Keratinocyte (primary cell): Measurements from ENCODE around the gene PTPN6. TPM values are rescaled to one million over a fixed set of nuclear protein-coding genes. Genes with fewer than 3 reads are reported as not detected.

Experiments used
- DNase-seq: peaks from one replicate; pipeline ENCODE4 v3.0.0-alpha.2; 2011; ENCODE audit warnings: low read depth, missing footprints, low spot score
- FAIRE-seq: peaks from 2 replicates; lab custom pipeline; 2011; peaks lifted over from hg19 to GRCh38; lab: Jason Lieb, UNC
- H2AFZ ChIP-seq: 2 replicates; pipeline ENCODE4 v1.6.0; 2012; ENCODE audit warnings: low read length, control low read depth, inconsistent platforms; ENCODE audit not compliant: control insufficient read depth
- H3K27ac ChIP-seq: 2 replicates; pipeline ENCODE4 v1.5.1; 2011; ENCODE audit warnings: low read length; ENCODE audit not compliant: control insufficient read depth, insufficient read depth
- H3K27me3 ChIP-seq: 3 replicates; pipeline ENCODE4 v1.6.0; 2011; ENCODE audit warnings: low read length; ENCODE audit not compliant: control insufficient read depth, insufficient read depth; ENCODE audit errors: extremely low read depth
- H3K36me3 ChIP-seq, 2 experiments: 2 replicates in 1 of 2; 3 replicates in 1 of 2; pipeline ENCODE4 v1.5.1; 2011; ENCODE audit warnings: low read length in 2 of 2, mild to moderate bottlenecking in 1 of 2; ENCODE audit not compliant: control insufficient read depth in 2 of 2, insufficient read depth in 2 of 2; ENCODE audit errors: extremely low read depth in 1 of 2
- H3K4me1 ChIP-seq: 3 replicates; pipeline ENCODE4 v1.5.1; 2011; ENCODE audit warnings: low read length; ENCODE audit not compliant: control insufficient read depth, insufficient read depth; ENCODE audit errors: extremely low read depth
- H3K4me2 ChIP-seq: 3 replicates; pipeline ENCODE4 v1.6.0; 2011; ENCODE audit warnings: low read depth, low read length; ENCODE audit not compliant: control insufficient read depth, insufficient read depth; ENCODE audit errors: extremely low read depth
- H3K4me3 ChIP-seq, 3 experiments: fragments of 200-600 bp in 1 of 3; sonication (generic) in 1 of 3; 2 replicates in 2 of 3; 3 replicates in 1 of 3; pipeline ENCODE4 v1.5.1; 2011 to 2016; ENCODE audit warnings: low read length in 3 of 3, mild to moderate bottlenecking in 3 of 3, control low read depth in 2 of 3, inconsistent platforms in 1 of 3, low read depth in 1 of 3, mixed read lengths in 1 of 3, mixed run types in 1 of 3, moderate library complexity in 1 of 3; ENCODE audit not compliant: control insufficient read depth in 2 of 3, insufficient read depth in 2 of 3; ENCODE audit errors: extremely low read depth in 1 of 3
- H3K79me2 ChIP-seq: 2 replicates; pipeline ENCODE4 v1.6.0; 2012; ENCODE audit warnings: low read length; ENCODE audit not compliant: control insufficient read depth, insufficient read depth
- H3K9ac ChIP-seq: 3 replicates; pipeline ENCODE4 v1.6.0; 2011; ENCODE audit warnings: low read length; ENCODE audit not compliant: control insufficient read depth, insufficient read depth; ENCODE audit errors: extremely low read depth
- H3K9me1 ChIP-seq: 3 replicates; pipeline ENCODE4 v1.6.0; 2011; ENCODE audit warnings: low read length; ENCODE audit not compliant: control insufficient read depth, insufficient read depth; ENCODE audit errors: extremely low read depth
- H3K9me3 ChIP-seq: 2 replicates; pipeline ENCODE4 v1.5.1; 2012; ENCODE audit warnings: low read depth, low read length; ENCODE audit not compliant: control insufficient read depth
- H4K20me1 ChIP-seq: 3 replicates; pipeline ENCODE4 v1.6.0; 2011; ENCODE audit warnings: low read length; ENCODE audit not compliant: control insufficient read depth, insufficient read depth; ENCODE audit errors: extremely low read depth
- CTCF ChIP-seq, 3 experiments: IDR thresholded peaks in 1 of 3; conservative IDR thresholded peaks in 1 of 3; optimal IDR thresholded peaks in 1 of 3; 2 replicates in 2 of 3; 3 replicates in 1 of 3; pipeline versions ENCODE3 to v1.5.1; 2011; ENCODE audit warnings: low read length in 3 of 3, mild to moderate bottlenecking in 3 of 3, moderate library complexity in 2 of 3, control low read depth in 1 of 3, inconsistent platforms in 1 of 3; ENCODE audit not compliant: insufficient read depth in 2 of 3; ENCODE audit errors: extremely low read depth in 1 of 3
- EZH2 ChIP-seq: IDR thresholded peaks from one replicate; pipeline ENCODE4 v1.6.1; 2012; ENCODE audit warnings: inconsistent platforms, mild to moderate bottlenecking, low read length, moderate library complexity
- dilution Hi-C: fragments of 300-500 bp; cut with MboI; formaldehyde crosslinking; loops from one replicate; pipeline ENCODE4 v1.7.0; 2020; ENCODE audit warnings: low sequenced_read_pairs; ENCODE audit not compliant: extremely low pct_ligation_motif_present
- polyA plus RNA-seq, 5 experiments: library from polyadenylated mRNA; depleted of rRNA in 3 of 5; stranded (reverse) in 3 of 5; stranded (forward) in 1 of 5; unstranded in 1 of 5; fragments of >200 nt; gene quantifications; 1 replicate in 1 of 5; 2 replicates in 3 of 5; 3 replicates in 1 of 5; pipeline versions ENCODE4 v1.2.1 to v1.2.3, GENCODE V29; 2011 to 2012; ENCODE audit warnings: missing spikeins in 2 of 5, low read depth in 1 of 5, low replicate concordance in 1 of 5

PTPN6 gene
- polyA plus RNA-seq, 1 donor (not counting 4 experiments of a cell fraction or from before 2014, with no cell fraction given), result 18.7 TPM

- DNase-seq (no peak), FAIRE-seq (no peak)
- Histone ChIP-seq H3K27ac (peak overlapping the region; percentile 95), H2AFZ (peak overlapping the region; percentile 41), H3K4me1 (peaks cover 32% of the 10 kb centered on the region), H3K36me3 (peaks cover 30 to 60% of the 10 kb centered on the region in 2 experiments), H3K9ac (peak overlapping the region; percentile 98), H3K79me2 (peaks cover 81% of the 10 kb centered on the region), H3K27me3 (no peaks in the 10 kb centered on the region), H3K4me3 (peak overlapping the region; percentile 85 to 87 (median 87)), H3K9me1 (peaks cover 3% of the 10 kb centered on the region), H3K4me2 (peak overlapping the region; percentile 86), H4K20me1 (peaks cover 2% of the 10 kb centered on the region), H3K9me3 (no peaks in the 10 kb centered on the region)
- dilution Hi-C loops, result no loop called here
- TF ChIP-seq EZH2 (no peak), CTCF (optimal IDR thresholded peaks at IDR 0.05 in 1 of 3, IDR thresholded peaks at IDR 0.05 in 1 of 3, conservative IDR thresholded peaks at IDR 0.05 in 1 of 3; ENCODE audit: extremely low read depth in 1 of 3, insufficient read depth in 2 of 3, low read length in 3 of 3) (no peak)
Observed at GRCh38 chr12:6970096-6970527, 19.0 kb downstream of the PTPN6 start.

GRCh38 chr12:6974180-6974579 lies 23.0 kb downstream of the PTPN6 start:
- Histone ChIP-seq H3K4me1 (peaks cover 27% of the 10 kb centered on the region), H3K27ac (no peak overlapping the region), H3K9me1 (no peaks in the 10 kb centered on the region), H3K27me3 (no peaks in the 10 kb centered on the region), H3K9me3 (no peaks in the 10 kb centered on the region), H3K36me3 (peaks cover 28 to 57% of the 10 kb centered on the region in 2 experiments), H3K4me3 (no peak overlapping the region), H2AFZ (no peak overlapping the region), H3K79me2 (peaks cover 46% of the 10 kb centered on the region), H3K9ac (no peak overlapping the region), H4K20me1 (peaks cover 3% of the 10 kb centered on the region), H3K4me2 (no peak overlapping the region)
- dilution Hi-C loops, result no loop called here
- TF ChIP-seq EZH2 (no peak), CTCF (optimal IDR thresholded peaks at IDR 0.05 in 1 of 3, IDR thresholded peaks at IDR 0.05 in 1 of 3, conservative IDR thresholded peaks at IDR 0.05 in 1 of 3; ENCODE audit: extremely low read depth in 1 of 3, insufficient read depth in 2 of 3, low read length in 3 of 3) (no peak)
- FAIRE-seq (no peak), DNase-seq (no peak)
